ENCODE results near the gene ASIC2.

The ASIC2 gene

DNA sequence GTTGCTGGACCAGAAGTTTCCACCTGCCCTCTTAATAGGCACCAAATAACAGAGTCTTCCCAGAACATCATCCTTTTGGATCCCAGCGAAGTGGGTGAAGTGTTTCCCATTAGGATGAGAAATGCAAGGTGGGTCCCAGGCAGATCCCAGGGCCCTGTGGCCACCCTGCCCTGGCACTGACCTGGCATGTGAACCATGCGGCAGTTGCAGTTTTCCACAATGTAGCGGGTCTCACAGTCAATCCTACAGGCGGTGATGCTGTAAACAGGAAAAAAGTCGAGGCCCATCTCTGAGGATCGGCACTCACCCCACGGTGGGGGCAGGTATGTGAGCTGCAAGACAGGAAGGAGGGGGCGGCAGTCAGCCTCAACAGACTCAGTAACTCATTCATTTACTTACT lies 265.0 kb downstream of the ASIC2 start:
- Histone ChIP-seq H4K20me1 (no peaks in the 10 kb centered on the region), H3K4me1 (peaks cover 28% of the 10 kb centered on the region), H3K36me3 (no peaks in the 10 kb centered on the region), H3K27ac (no peak overlapping the region), H3K27me3 (no peaks in the 10 kb centered on the region), H3K9ac (no peak overlapping the region), H3K4me2 (no peak overlapping the region), H3K9me3 (peaks cover 2% of the 10 kb centered on the region; the same call in 1 of the 2 replicates), H3K4me3 (no peak overlapping the region)
- no peak for TF ChIP-seq Cebpa-rat (IDR thresholded peaks at IDR 0.05)

DNA sequence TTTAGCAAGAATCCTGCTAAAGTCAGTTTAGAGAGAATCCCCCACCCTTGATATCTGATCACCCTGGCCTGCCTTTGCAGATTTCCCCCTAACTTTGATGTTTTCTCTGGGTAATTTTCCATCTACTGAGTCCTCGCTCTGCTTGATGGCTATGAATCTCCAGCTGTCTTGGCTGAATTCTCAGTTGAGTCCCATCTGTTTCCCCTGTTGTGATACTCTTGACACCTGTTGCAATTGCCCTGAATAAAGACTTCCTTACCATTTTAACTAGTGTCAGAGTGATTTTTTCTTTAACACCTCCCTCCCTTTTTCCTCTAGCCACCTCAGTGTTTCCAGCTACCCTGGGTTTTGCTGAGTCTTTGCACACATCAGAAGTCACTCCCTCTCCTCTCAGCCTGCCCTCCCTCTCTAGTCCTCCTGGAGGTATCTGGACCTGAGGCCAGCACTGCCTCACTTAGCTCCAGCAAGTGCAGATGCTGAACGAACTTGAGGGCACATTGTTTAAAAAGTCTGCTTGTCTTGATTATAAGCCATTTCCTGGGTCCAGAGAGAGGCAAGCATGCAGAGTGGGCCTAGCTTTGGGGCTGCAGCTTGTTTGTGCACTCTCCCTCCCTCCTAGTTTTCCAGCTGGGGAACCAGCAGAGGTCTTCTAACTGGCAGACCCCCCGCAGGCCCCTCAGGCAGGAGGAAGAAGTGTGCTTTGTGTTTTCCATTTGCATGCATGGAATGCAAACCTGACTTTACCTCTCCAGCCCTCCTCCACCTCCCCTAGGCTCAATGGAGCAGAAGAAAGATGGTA lies 268.2 kb downstream of the ASIC2 start:
- Histone ChIP-seq H3K4me3 (no peak overlapping the region), H3K9me3 (no peaks in the 10 kb centered on the region), H3K9ac (no peak overlapping the region), H3K27me3 (no peaks in the 10 kb centered on the region), H4K20me1 (no peaks in the 10 kb centered on the region), H3K27ac (peak overlapping the region; percentile 59), H3K36me3 (no peaks in the 10 kb centered on the region), H3K4me1 (peaks cover 43% of the 10 kb centered on the region), H3K4me2 (peak overlapping the region; percentile 33)
- no peak for TF ChIP-seq Cebpa-rat (IDR thresholded peaks at IDR 0.05)

DNA sequence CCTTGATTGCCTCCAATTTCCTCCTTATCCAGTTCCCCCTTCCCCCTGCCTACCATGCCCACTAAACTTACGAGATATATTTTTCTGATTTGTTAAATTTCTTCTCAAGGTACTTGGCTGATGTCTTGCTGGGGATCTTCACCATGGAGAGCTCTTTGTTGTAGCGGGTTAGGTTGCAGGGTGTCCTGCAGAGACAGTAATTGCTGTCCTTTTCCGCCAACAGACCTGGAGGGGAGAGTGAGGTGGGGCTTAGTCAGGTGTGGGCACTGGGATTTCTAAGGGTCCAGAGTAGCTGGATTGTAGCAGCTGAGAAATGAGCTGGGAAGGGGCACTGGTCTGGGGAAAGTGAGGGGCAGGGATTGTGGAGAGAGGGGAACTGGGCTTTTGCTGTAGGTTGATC lies 269.3 kb downstream of the ASIC2 start:
- Histone ChIP-seq H3K36me3 (no peaks in the 10 kb centered on the region), H3K27ac (peak overlapping the region; percentile 59), H3K4me3 (no peak overlapping the region), H3K9ac (no peak overlapping the region), H3K9me3 (no peaks in the 10 kb centered on the region), H4K20me1 (no peaks in the 10 kb centered on the region), H3K27me3 (no peaks in the 10 kb centered on the region), H3K4me2 (peak overlapping the region; percentile 33), H3K4me1 (peaks cover 43% of the 10 kb centered on the region)
- no peak for TF ChIP-seq Cebpa-rat (IDR thresholded peaks at IDR 0.05)

DNA sequence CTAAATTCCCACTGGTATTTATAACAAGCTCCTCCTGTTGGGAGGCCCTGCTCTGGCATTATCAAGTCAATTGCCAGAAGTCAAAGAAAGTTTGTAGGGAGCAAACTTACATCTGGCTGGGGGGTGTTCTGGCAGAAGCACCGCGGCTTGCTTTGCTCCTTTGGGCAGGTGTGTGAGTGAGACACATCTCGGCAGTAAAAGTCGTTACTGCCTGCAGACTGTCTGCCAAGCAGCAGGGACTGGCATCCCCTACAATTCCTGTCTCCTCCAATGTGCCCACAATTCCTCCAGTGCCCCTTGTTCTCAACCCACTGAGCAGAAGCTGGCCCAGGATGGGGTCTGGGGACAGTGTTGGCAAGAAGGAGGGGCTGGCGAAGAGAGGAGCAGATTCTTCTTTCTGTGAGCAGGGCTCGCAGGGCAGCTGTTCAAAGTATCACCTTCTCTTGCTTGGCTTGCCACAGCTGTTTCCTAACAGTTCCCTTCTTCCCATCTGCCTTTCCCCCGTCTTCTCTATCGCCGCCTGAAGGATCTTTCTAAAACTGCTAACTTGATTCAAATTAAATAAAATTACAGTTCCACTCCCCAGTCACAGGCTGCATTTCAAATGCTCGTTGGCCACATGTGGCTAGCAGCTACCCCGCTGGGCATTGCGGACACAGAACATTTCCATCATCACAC lies 271.2 kb downstream of the ASIC2 start:
- Histone ChIP-seq H3K36me3 (no peaks in the 10 kb centered on the region), H4K20me1 (no peaks in the 10 kb centered on the region), H3K27ac (peak overlapping the region; percentile 69), H3K27me3 (no peaks in the 10 kb centered on the region), H3K9me3 (no peaks in the 10 kb centered on the region), H3K4me3 (no peak overlapping the region), H3K4me1 (peaks cover 43% of the 10 kb centered on the region), H3K4me2 (peak overlapping the region; percentile 72), H3K9ac (no peak overlapping the region)
- no peak for TF ChIP-seq Cebpa-rat (IDR thresholded peaks at IDR 0.05)

DNA sequence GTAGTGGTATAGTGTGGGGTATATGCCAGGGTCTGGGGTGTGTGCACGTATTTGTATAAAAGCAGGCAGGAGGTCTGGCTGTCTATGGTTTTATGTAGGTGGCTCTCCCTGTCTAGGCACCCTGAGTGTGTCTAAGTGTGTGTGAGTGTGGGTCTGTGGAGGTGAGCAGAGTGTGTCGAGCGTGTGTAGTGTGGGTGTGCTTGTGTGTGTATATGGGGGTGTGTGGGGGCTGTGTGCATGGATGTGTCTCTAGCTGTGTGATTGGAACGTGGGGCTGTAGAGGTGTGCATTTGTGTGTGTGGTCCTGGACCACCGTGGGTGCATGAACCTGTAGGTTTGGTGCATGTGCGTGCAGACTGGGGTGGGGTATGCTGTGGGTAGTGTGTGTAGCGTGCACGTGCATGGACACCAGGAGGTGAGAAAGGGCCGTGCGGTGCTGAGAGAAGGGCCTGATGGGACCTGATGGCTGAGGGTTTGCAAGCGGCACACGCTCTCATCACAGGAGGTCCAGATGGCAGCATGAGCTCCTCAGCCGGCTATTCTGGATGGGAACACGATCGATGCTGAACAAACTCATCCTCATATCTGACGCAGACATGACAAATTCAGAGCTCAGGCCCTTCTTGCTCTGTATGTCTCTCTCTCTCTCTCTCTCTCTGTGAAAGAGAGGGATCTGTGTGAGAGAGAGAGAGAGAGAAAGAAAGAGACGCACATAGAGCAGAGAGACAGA lies 273.8 kb downstream of the ASIC2 start:
- H3K4me1 ChIP-seq: peaks cover 38% of the 10 kb centered on the region
- no peaks in the 10 kb centered on the region for H3K36me3 ChIP-seq
- H3K4me3 ChIP-seq: no peak overlapping the region
- H3K9me3 ChIP-seq: no peaks in the 10 kb centered on the region
- H4K20me1 ChIP-seq: no peaks in the 10 kb centered on the region
- no peak overlapping the region for H3K9ac ChIP-seq
- no peak overlapping the region for H3K27ac ChIP-seq
- H3K4me2 ChIP-seq: no peak overlapping the region
- no peaks in the 10 kb centered on the region for H3K27me3 ChIP-seq
- no peak for TF ChIP-seq Cebpa-rat (IDR thresholded peaks at IDR 0.05)

DNA sequence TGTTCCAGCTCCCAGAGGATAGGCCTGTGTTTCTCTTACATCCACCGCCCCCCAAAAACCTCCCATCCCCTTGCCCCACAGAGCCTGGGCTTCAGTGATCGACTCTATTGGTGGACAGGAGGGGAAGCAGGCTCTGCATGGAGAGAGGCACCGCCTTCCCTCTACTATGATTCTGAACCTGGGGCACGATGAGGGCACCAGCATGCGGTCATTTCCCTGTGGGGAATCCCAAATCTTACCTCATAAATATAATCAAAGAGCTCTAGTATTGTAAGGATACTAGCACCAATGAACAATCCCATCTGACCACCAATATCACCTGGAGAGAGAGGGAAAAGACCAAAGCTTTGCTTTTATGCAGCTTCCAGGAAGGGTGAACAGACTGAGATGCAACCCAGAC lies 275.7 kb downstream of the ASIC2 start:
- no peak for TF ChIP-seq Cebpa-rat (IDR thresholded peaks at IDR 0.05)
- H3K27me3 ChIP-seq: no peaks in the 10 kb centered on the region
- H3K4me1 ChIP-seq: peaks cover 24% of the 10 kb centered on the region
- H3K4me3 ChIP-seq: no peak overlapping the region
- no peaks in the 10 kb centered on the region for H3K36me3 ChIP-seq
- H4K20me1 ChIP-seq: no peaks in the 10 kb centered on the region
- H3K4me2 ChIP-seq: no peak overlapping the region
- H3K9ac ChIP-seq: no peak overlapping the region
- H3K9me3 ChIP-seq: no peaks in the 10 kb centered on the region
- no peak overlapping the region for H3K27ac ChIP-seq

DNA sequence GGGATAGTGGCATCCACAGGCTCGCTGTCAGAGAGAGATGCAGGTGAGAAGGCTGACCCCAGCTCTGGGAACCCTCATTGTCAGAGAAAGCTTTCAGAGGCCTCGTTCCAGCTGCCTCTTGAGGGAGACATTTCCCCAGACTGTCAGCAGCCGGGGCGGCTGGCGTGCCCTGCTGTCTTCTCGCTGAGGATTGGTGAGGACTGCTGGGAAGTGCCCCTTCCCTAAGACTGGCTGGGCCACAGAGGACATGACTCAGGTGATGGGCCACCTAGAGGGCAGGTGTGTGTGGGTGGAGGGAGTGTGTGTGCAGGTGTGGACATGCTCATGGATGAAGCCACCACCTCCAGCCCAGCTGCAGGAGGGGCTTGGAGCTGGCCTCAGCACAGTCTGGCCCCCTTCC lies 276.2 kb downstream of the ASIC2 start:
- Histone ChIP-seq H4K20me1 (no peaks in the 10 kb centered on the region), H3K9me3 (no peaks in the 10 kb centered on the region), H3K4me1 (peaks cover 20% of the 10 kb centered on the region), H3K9ac (no peak overlapping the region), H3K36me3 (no peaks in the 10 kb centered on the region), H3K27ac (no peak overlapping the region), H3K4me3 (no peak overlapping the region), H3K4me2 (no peak overlapping the region), H3K27me3 (no peaks in the 10 kb centered on the region)
- no peak for TF ChIP-seq Cebpa-rat (IDR thresholded peaks at IDR 0.05)

DNA sequence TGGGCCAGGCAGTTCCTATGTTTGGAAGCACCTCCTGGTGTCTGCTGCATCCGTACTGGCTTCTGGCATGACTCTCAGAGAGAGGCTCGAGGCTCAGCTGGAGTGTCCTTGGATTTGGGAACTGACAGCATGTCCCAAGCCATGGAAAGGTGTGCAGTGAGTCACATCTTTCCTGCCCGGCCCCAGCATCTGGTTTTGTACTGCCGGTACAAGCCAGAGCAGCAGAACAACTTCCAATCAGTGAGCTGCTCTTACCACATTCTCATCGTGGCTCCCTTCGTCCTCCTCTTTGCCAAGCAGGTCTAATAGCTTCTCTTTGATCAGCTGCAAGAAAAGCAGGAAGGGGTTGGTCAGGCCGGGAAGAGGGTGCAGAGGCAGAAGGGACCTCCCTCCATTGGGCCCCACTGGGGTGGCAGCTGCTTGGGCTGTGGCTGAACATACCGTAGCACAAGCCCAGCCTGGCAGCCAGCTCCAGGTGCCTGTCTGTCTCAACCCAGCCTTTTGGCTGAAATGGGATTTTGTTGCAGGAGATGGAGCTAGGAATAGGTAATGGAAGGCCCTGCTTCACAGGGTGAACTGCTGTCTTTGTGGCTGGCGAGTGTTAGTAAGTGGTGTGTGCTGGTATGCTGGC lies 277.3 kb downstream of the ASIC2 start:
- Histone ChIP-seq H3K4me3 (no peak overlapping the region), H4K20me1 (no peaks in the 10 kb centered on the region), H3K4me2 (peak overlapping the region; percentile 27), H3K27ac (no peak overlapping the region), H3K9me3 (no peaks in the 10 kb centered on the region), H3K36me3 (no peaks in the 10 kb centered on the region), H3K4me1 (peaks cover 11% of the 10 kb centered on the region), H3K9ac (no peak overlapping the region), H3K27me3 (no peaks in the 10 kb centered on the region)
- TF ChIP-seq Cebpa-rat (IDR thresholded peaks at IDR 0.05): no peak

DNA sequence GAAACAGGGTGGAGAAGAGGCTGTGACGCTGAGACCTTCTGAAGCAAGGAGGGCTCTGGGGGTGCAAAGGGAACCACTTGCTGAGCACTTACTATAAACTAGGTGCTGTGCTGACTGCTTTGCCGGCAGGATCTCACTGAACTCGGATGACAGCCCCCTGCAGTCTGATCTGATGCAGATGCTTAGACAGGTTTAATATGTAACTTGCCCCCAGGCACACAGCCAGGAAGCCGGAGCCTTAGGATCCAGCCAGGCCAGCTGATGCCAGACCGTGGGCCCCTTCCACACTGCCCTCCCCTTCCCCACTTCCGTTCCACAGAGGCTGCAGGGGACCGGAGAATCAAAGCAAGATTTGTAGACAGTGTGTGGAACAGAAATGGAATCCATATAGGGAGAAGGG lies 278.3 kb downstream of the ASIC2 start:
- H4K20me1 ChIP-seq: no peaks in the 10 kb centered on the region
- no peak overlapping the region for H3K4me2 ChIP-seq
- peaks cover 11% of the 10 kb centered on the region for H3K4me1 ChIP-seq
- TF ChIP-seq Cebpa-rat (IDR thresholded peaks at IDR 0.05): no peak
- no peak overlapping the region for H3K27ac ChIP-seq
- H3K27me3 ChIP-seq: no peaks in the 10 kb centered on the region
- H3K9me3 ChIP-seq: no peaks in the 10 kb centered on the region
- H3K4me3 ChIP-seq: no peak overlapping the region
- no peak overlapping the region for H3K9ac ChIP-seq
- H3K36me3 ChIP-seq: no peaks in the 10 kb centered on the region
